ENCODE results near the gene ZYG11B. TPM values are rescaled to one million over a fixed set of nuclear protein-coding genes. Genes with fewer than 3 reads are reported as not detected.
"Not testable (repeated sequence)": the region's sequence is repeated elsewhere in the genome, so short reads cannot be mapped to it uniquely, and the experiment has no call there.

ZYG11B gene
- total RNA-seq, 1 donor, result 65.6 TPM

- no peak for DNase-seq (ENCODE audit: low read depth)
- TF ChIP-seq CTCF (IDR thresholded peaks at IDR 0.05; ENCODE audit: insufficient read depth, low read depth, low read length), result no peak
- H3K4me3 ChIP-seq (ENCODE audit: low read depth, low read length), result no peak overlapping the region
These were observed 42.8 kb upstream of the ZYG11B start for GRCh38 chr1:52683367-52683940.

GRCh38 chr1:52684545-52684944 is 41.7 kb upstream of the ZYG11B start:
- H3K4me3 ChIP-seq (ENCODE audit: low read depth, low read length), result no peak overlapping the region
- DNase-seq (ENCODE audit: low read depth), result no peak
- no peak for TF ChIP-seq CTCF (IDR thresholded peaks at IDR 0.05; ENCODE audit: insufficient read depth, low read depth, low read length)

GRCh38 chr1:52686261-52686751 is 39.9 kb upstream of the ZYG11B start:
- H3K4me3 ChIP-seq (ENCODE audit: low read depth, low read length), result not testable (repeated sequence)
- TF ChIP-seq CTCF (IDR thresholded peaks at IDR 0.05; ENCODE audit: insufficient read depth, low read depth, low read length), result peak; percentile 78
- peak; percentile 72 for DNase-seq (ENCODE audit: low read depth)

- DNase-seq (ENCODE audit: low read depth), result no peak
- no peak for TF ChIP-seq CTCF (IDR thresholded peaks at IDR 0.05; ENCODE audit: insufficient read depth, low read depth, low read length)
- H3K4me3 ChIP-seq (ENCODE audit: low read depth, low read length), result no peak overlapping the region
These were observed 39.4 kb upstream of the ZYG11B start for GRCh38 chr1:52686830-52687229.

GRCh38 chr1:52691821-52692220 is 34.4 kb upstream of the ZYG11B start:
- no peak for DNase-seq (ENCODE audit: low read depth)
- no peak overlapping the region for H3K4me3 ChIP-seq (ENCODE audit: low read depth, low read length)
- TF ChIP-seq CTCF (IDR thresholded peaks at IDR 0.05; ENCODE audit: insufficient read depth, low read depth, low read length), result no peak

GRCh38 chr1:52692697-52693096 is 33.6 kb upstream of the ZYG11B start:
- H3K4me3 ChIP-seq (ENCODE audit: low read depth, low read length), result no peak overlapping the region
- no peak for TF ChIP-seq CTCF (IDR thresholded peaks at IDR 0.05; ENCODE audit: insufficient read depth, low read depth, low read length)
- no peak for DNase-seq (ENCODE audit: low read depth)

GRCh38 chr1:52693351-52693750 is 32.9 kb upstream of the ZYG11B start:
- not testable (repeated sequence) for H3K4me3 ChIP-seq (ENCODE audit: low read depth, low read length); DNase-seq (ENCODE audit: low read depth)

Measured in fibroblast of villous mesenchyme (primary cell).